ENCODE results near the gene OR10A4.
A peak's percentile ranks its signal among the peaks of the same experiment; 100 is the strongest.

Gene OR10A4

DNA sequence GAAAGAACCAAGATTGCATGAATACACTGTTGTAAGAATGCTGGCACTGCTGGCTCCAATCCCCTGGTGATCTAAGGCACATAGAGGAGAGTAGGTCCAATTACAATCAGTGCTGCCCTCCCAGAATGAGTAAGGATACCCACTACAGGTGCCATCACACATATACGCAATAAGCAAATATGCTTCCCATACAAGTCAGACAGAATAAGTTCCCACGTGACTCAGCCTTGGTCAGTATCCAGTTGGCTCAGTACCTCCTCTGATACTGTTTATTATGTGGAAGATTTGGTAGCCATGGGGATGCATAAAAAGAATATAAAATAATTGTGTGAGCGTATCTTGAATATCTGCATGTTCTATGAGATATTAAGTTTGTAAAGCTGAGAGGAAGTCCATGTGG is 35.5 kb downstream of the OR10A4 start:
- H3K27me3 Mint-ChIP-seq = no peaks in the 10 kb centered on the region
- no peak for ATAC-seq (replicated peaks)
- no peak overlapping the region for H3K27ac Mint-ChIP-seq
- no peak for DNase-seq
- H3K36me3 Mint-ChIP-seq (ENCODE audit: insufficient read depth) = no peaks in the 10 kb centered on the region
- H3K4me3 Mint-ChIP-seq = no peak overlapping the region
- H3K9me3 Mint-ChIP-seq = no peaks in the 10 kb centered on the region
- H3K4me1 Mint-ChIP-seq (ENCODE audit: low read depth in 2 of 2) = no peaks in the 10 kb centered on the region

DNA sequence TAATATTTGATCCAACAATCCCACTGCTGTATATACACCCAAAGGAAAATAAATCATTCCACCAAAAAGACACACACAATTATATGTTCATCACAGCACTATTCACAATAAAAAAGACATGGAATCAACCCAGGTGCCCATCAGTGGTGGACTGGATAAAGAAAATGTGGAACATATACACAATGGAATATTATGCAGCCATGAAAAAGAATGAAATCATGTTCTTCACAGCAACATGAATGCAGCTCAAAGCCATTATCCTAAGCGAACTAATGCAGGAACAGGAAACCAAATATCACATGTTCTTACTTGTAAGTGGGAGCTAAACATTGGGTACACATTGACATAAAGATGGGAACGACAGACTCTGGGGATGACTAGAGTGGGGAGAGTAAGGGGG is 43.3 kb downstream of the OR10A4 start:
- no peaks in the 10 kb centered on the region for H3K4me1 Mint-ChIP-seq (ENCODE audit: low read depth in 2 of 2)
- H3K9me3 Mint-ChIP-seq = no peaks in the 10 kb centered on the region
- no peak for ATAC-seq (replicated peaks)
- no peak overlapping the region for H3K4me3 Mint-ChIP-seq
- H3K27me3 Mint-ChIP-seq = peaks cover 26 to 39% of the 10 kb centered on the region in 2 donors
- no peaks in the 10 kb centered on the region for H3K36me3 Mint-ChIP-seq (ENCODE audit: insufficient read depth)
- DNase-seq = no peak
- no peak overlapping the region for H3K27ac Mint-ChIP-seq

DNA sequence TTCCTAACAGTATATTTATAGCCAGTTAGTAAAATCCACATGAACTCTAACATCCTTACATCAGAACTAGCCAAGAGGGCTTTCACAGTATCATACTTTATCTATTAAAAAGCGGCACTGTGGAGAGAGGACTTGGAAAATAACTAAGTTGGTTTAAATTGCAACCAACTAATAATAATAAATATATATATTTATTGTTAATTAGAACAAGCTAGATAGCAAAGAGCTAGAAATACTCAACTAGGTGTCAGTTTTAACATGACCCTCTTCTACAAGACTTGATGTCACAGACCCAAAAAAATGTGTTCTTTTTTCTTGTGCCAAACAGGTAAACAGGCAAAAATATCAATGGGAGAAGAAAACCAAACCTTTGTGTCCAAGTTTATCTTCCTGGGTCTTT is 44.3 kb downstream of the OR10A4 start, which contains the start of gene OR2D3:
OR2D3 (plus strand) TSS at position 301 of the 400 bp plus-strand sequence; CDS start at position 301, 0 bp downstream.
- H3K4me1 Mint-ChIP-seq (ENCODE audit: low read depth in 2 of 2) = peaks cover 0 to 1% of the 10 kb centered on the region in 2 donors
- H3K27ac Mint-ChIP-seq = no peak within 1 kb of the TSS
- H3K36me3 Mint-ChIP-seq (ENCODE audit: insufficient read depth) = no peaks in the 10 kb centered on the region
- ATAC-seq (replicated peaks) (no peak), DNase-seq (no peak)
- H3K9me3 Mint-ChIP-seq = no peaks in the 10 kb centered on the region
- H3K4me3 Mint-ChIP-seq = no peak within 1 kb of the TSS
- peaks cover 29 to 47% of the 10 kb centered on the region in 2 donors for H3K27me3 Mint-ChIP-seq

DNA sequence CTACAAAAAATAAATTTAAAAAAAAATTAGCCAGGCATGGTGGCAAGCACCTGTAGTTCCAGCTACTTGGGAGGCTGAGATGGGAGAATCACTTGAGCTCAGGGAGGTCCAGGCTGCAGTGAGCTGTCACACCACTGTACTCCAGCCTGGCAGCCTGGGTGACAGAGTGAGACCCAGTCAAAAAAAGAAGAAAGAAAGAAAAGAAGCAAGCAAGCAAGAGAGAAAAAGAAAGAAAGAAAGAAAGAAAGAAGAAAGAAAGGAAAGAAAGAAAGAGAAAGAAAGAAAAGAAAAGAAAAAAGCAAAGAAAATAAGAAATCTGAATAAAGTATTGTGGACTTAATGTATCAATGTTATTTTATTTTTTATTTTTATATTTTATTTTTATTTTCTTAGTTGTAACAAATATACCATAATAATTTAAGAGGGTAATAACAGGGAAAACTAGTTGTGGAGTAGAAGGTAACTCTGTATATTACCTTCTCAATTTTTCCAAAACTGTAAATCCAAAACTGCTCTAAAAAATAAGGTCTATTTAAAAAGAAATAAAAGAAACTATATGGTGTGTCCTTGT is 48.7 kb downstream of the OR10A4 start:
- no peak overlapping the region for H3K4me3 Mint-ChIP-seq
- no peaks in the 10 kb centered on the region for H3K9me3 Mint-ChIP-seq
- no peaks in the 10 kb centered on the region for H3K36me3 Mint-ChIP-seq (ENCODE audit: insufficient read depth)
- no peak for DNase-seq
- H3K27ac Mint-ChIP-seq = no peak overlapping the region
- ATAC-seq (replicated peaks) = no peak
- peaks cover 32 to 73% of the 10 kb centered on the region in 2 donors for H3K27me3 Mint-ChIP-seq
- peaks cover 9 to 11% of the 10 kb centered on the region in 2 donors for H3K4me1 Mint-ChIP-seq (ENCODE audit: low read depth in 2 of 2)

- no peak for DNase-seq
- no peaks in the 10 kb centered on the region for H3K9me3 Mint-ChIP-seq
- peaks cover 9 to 11% of the 10 kb centered on the region in 2 donors for H3K4me1 Mint-ChIP-seq (ENCODE audit: low read depth in 2 of 2)
- ATAC-seq (replicated peaks) = no peak
- peak overlapping the region in 1 of 2 donors; percentile 15 for H3K27ac Mint-ChIP-seq
- peak overlapping the region; percentile 71 to 84 for H3K4me3 Mint-ChIP-seq
- H3K36me3 Mint-ChIP-seq (ENCODE audit: insufficient read depth) = no peaks in the 10 kb centered on the region
- peaks cover 32 to 72% of the 10 kb centered on the region in 2 donors for H3K27me3 Mint-ChIP-seq
These were observed 49.3 kb downstream of the OR10A4 start for GRCh38 chr11:6925636-6926207.

DNA sequence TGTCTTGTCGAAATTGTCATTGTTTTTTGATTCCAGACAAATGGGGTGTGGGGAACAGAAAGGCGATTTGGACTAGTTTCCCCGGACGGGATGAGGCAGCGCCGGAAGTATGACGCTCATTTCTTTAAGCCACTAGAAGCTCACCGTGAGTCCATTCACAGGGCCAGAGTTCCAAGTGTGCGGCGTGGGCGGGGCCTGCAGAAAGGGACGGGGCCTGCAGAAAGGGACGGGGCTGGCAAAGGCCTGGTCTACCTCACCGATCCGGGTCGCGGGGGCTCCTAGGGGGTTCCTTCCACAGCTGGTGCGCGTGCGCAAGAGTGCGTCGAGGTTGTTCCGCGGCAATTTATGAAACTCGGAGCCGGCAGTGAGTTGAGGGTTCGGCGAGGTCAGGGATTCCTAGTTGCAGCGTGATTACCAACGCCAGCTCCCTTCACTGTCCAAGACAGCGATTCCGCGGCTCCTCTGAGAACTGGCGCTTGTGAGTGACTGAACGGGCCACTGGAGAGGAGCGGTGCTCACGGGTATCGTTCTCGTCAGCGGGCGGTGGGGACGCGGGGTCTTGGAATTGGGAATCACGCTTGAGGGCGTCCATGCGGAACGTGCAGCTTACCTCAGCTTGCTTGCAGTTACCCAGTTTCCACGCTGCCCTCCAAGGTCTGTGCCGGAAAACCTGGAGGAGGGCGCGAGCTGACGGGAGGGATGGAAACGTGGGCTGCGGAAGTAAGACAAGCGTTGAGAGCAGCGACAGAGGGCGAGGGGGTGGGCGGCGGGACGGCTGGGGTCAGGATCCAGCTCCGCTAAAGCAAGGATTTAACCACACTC is 50.0 kb downstream of the OR10A4 start, which contains the start of gene ZNF215:
ZNF215 (plus strand) TSS at position 219 of the 822 bp plus-strand sequence. CDS start 5,847 bp downstream, outside the sequence.
- ATAC-seq (replicated peaks) (no peak), DNase-seq (peak in 1 of 3 experiments; percentile 17)
- Mint-ChIP-seq H3K36me3 (ENCODE audit: insufficient read depth) (no peaks in the 10 kb centered on the region), H3K4me3 (peak within 1 kb of the TSS; percentile 71 to 84), H3K27me3 (peaks cover 25 to 65% of the 10 kb centered on the region in 2 donors), H3K9me3 (no peaks in the 10 kb centered on the region), H3K27ac (peak within 1 kb of the TSS in 1 of 2 donors; percentile 15), H3K4me1 (ENCODE audit: low read depth in 2 of 2) (peaks cover 9 to 11% of the 10 kb centered on the region in 2 donors)

- H3K27me3 Mint-ChIP-seq = peaks cover 20 to 62% of the 10 kb centered on the region in 2 donors
- peak overlapping the region in 1 of 2 donors; percentile 14 for H3K27ac Mint-ChIP-seq
- DNase-seq (no peak), ATAC-seq (replicated peaks) (no peak)
- H3K9me3 Mint-ChIP-seq = no peaks in the 10 kb centered on the region
- no peaks in the 10 kb centered on the region for H3K36me3 Mint-ChIP-seq (ENCODE audit: insufficient read depth)
- peaks cover 9 to 11% of the 10 kb centered on the region in 2 donors for H3K4me1 Mint-ChIP-seq (ENCODE audit: low read depth in 2 of 2)
- H3K4me3 Mint-ChIP-seq = peak overlapping the region; percentile 71 to 84
These were observed 50.7 kb downstream of the OR10A4 start for GRCh38 chr11:6927030-6927617.
